Prostate gland (tissue), 2 donors: Measurements from ENCODE around the gene ALX3.

ENCODE experiments used
- POLR2A ChIP-seq: fragments of 450-650 bp; IDR thresholded peaks from one replicate; pipeline ENCODE4 v1.6.1; 2016; ENCODE audit warnings: antibody characterized with exemption, mild to moderate bottlenecking
- POLR2AphosphoS5 ChIP-seq: sonication (generic); formaldehyde crosslinking; IDR thresholded peaks from one replicate; pipeline ENCODE4 v1.6.1; 2017; ENCODE audit warnings: antibody characterized with exemption
- TF ChIP-seq, protein P1 (sequence below), 4 experiments: fragments of 200-600 bp in 2 of 4; fragments of 450-650 bp in 2 of 4; sonication (generic) in 2 of 4; IDR thresholded peaks; 1 replicate in 3 of 4; 2 replicates in 1 of 4; pipeline ENCODE4 v1.5.1; 2016 to 2019; ENCODE audit warnings: antibody characterized with exemption in 4 of 4, mild to moderate bottlenecking in 2 of 4, moderate library complexity in 2 of 4

- TF ChIP-seq, protein P1, sequence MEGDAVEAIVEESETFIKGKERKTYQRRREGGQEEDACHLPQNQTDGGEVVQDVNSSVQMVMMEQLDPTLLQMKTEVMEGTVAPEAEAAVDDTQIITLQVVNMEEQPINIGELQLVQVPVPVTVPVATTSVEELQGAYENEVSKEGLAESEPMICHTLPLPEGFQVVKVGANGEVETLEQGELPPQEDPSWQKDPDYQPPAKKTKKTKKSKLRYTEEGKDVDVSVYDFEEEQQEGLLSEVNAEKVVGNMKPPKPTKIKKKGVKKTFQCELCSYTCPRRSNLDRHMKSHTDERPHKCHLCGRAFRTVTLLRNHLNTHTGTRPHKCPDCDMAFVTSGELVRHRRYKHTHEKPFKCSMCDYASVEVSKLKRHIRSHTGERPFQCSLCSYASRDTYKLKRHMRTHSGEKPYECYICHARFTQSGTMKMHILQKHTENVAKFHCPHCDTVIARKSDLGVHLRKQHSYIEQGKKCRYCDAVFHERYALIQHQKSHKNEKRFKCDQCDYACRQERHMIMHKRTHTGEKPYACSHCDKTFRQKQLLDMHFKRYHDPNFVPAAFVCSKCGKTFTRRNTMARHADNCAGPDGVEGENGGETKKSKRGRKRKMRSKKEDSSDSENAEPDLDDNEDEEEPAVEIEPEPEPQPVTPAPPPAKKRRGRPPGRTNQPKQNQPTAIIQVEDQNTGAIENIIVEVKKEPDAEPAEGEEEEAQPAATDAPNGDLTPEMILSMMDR (IDR thresholded peaks at IDR 0.05) = no peak
- TF ChIP-seq POLR2AphosphoS5 (no peak), POLR2A (no peak)
These were observed 35.2 kb downstream of the ALX3 start for GRCh38 chr1:110035236-110035752.
